Frontal cortex (tissue), 4 donors: ENCODE data around the gene RNF20. TPM values are rescaled to one million over a fixed set of nuclear protein-coding genes. Genes with fewer than 3 reads are reported as not detected.
"Not testable (repeated sequence)": the region's sequence is repeated elsewhere in the genome, so short reads cannot be mapped to it uniquely, and the experiment has no call there.

Source experiments
- DNase-seq, 2 donors: peaks; one replicate each; pipeline ENCODE4 v3.0.0; 2012; ENCODE audit warnings: low spot score in 2 of 2
- FAIRE-seq: peaks from 2 replicates; lab custom pipeline; 2012; peaks lifted over from hg19 to GRCh38; lab: Jason Lieb, UNC
- small RNA-seq: library from RNA; depleted of rRNA; stranded (forward); fragments of <200 nt; gene quantifications from one replicate; pipeline ENCODE3, GENCODE V24; 2014
- total RNA-seq: library from RNA; depleted of rRNA; stranded (reverse); fragments of >200 nt; gene quantifications from one replicate; pipeline ENCODE4 v1.2.3, GENCODE V29; 2014
- donor health status: control.
- donor health status: control.
- donor health status: control.

The RNF20 gene
- total RNA-seq, 1 donor from 2014 or later = 34.6 TPM

DNA sequence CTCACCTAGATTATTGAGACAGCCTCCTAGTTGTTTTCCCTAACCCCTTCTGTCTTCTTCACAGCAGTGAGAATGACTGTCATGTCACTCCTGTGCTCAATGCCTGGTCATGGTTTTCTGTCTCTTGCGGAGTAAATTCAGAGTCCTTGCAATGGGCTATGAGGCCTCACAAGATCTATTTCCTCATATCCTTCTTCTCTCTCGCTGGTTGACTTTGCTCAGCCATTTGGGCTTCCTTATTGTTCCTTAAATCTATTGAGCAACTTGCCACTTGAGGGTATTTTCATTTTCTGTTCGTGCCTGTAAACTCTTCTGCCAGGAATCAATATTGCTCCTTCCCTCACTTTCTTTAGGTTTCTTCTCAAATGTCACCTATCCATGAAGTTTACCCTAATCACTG is 52.1 kb downstream of the RNF20 start:
- DNase-seq (no peak), FAIRE-seq (no peak)

DNA sequence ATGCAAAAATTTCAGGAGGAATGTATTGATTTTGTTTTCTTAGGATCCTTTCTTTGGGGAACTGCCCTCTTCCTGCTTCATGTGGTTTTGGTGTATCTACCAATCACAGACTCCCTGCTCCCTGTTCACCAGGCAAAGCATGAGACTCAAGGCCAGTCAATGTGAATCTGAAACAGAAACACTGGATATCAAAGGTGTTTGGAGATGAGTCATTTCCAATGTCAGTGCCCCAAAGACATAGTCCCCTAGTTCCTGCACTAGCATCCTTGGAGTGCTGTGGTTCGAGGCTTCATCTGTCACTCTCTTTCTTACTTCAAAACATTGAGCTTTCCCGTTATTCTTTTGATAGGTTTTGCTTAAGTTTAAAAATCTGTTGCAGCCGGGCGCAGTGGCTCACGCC is 53.0 kb downstream of the RNF20 start:
- FAIRE-seq = no peak
- no peak for DNase-seq

DNA sequence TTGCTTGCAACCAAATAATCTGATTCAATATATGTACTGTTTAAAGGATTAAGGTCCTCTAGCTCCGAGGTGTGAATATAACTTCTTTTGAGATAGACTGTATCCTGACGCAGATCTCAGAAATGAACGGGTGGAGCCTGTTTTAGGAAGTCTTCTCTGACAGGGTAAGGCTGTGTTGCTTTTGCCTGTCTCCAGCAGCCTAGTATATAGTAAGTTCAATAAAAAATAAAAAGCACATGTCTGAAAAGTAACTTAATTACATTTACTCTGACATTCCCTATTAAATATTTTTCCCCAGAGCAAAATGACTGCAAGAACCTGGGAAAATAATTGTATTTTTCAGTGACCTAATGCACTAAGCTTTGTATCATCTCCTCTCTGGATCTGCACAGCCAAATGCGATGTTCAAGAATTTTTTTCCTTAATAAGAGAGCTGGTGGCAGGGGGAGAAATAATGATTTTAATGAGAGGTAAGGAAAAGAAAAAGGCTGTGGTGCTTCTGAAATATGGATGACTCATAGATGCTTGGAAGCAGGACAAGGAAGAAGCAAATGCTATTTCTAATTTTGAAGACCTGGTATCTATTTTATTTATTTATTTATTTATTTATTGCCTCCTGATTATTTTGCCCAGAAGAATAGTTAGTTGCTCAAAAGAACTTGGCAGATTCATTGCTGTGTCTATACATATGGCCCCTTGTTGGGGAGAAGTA is 53.8 kb downstream of the RNF20 start:
- FAIRE-seq = no peak
- no peak for DNase-seq

DNA sequence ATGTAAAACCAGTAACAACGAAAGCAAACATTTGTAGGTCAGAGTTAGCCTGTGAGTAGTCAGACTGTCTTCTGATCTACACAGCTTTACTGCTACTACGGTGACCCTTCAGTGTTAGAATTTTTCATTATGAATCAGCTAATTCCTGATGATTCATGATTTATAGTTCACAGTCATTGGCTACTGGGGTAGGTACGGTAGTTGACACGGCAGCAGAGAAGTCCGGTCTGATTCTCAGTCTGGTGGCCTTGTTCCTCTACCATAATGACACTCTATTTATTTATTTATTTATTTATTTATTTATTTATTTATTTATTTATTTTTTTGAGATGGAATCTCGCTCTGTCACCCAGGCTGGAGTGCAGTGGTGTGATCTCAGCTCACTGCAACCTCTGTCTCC is 56.4 kb downstream of the RNF20 start:
- DNase-seq, FAIRE-seq: not testable (repeated sequence)

GRCh38 chr9:101590901-101591300 is 57.2 kb downstream of the RNF20 start:
- FAIRE-seq (no peak), DNase-seq (no peak)

DNA sequence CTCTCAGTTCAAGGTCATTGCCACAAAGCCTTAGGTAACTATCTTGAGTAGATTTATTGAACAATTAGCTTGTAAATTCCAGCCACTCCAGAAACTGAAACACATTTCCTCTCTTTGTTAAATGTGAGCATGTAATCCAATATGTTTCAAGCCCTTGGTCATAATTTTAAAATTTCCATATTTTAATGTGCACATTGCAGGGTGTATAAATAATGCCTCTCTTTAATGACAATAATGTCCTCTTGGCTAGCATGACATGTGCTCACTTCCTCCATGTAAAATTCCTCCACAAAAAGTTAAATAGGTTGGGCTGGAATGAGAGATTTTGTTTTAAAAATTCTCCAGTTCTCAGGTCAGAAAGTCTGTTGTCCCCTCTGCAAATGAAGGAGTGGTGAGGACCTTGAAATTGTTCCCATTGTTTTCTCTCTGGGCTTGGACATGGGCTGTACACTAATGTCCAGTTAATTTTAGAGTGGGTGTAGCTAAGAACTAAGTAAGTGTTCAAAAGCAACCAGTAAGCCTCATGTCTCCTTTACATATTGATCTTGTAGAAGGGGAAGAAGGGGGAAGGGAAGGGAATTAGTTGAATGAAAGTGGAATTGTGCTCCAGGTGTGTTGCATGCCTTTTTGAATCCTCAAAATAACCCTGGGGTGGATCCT is 58.3 kb downstream of the RNF20 start:
- DNase-seq (no peak), FAIRE-seq (no peak)

GRCh38 chr9:101592788-101593187 is 59.1 kb downstream of the RNF20 start:
- FAIRE-seq (no peak), DNase-seq (no peak)

- FAIRE-seq (no peak), DNase-seq (no peak)
Measured at GRCh38 chr9:101593345-101593744, 59.7 kb downstream of the RNF20 start.

GRCh38 chr9:101594796-101595195 is 61.1 kb downstream of the RNF20 start, which contains the start of gene PPP3R2:
TSS of gene PPP3R2 (minus strand) at chr9:101594969. CDS start at chr9:101594921, 48 bp downstream.
- no peak for FAIRE-seq

GRCh38 chr9:101601904-101602765 is 68.5 kb downstream of the RNF20 start:
- FAIRE-seq = no peak
- peak in 1 of 2 donors; percentile 41 for DNase-seq

More at GRCh38 chr9:101594796-101595195, 61.1 kb downstream of the RNF20 start, which contains the start of gene PPP3R2:
- DNase-seq = no peak

GRCh38 chr9:101604296-101604695 is 70.6 kb downstream of the RNF20 start:
- DNase-seq (no peak), FAIRE-seq (no peak)

- no peak for DNase-seq
- FAIRE-seq = no peak
Measured at GRCh38 chr9:101605547-101605946, 71.9 kb downstream of the RNF20 start.

Small RNA genes within 50 kb of the gene (small RNA-seq; reads per million reads assigned to genes)
- not detected for gene AL353621.1

Other genes with a start within 250 kb of the RNF20 start
- gene BAAT, start 148.8 kb upstream of the RNF20 start, total RNA-seq = under 0.01 TPM
- 56.3 TPM for gene MRPL50, start 135.2 kb upstream of the RNF20 start, total RNA-seq
- gene ZNF189, start 135.0 kb upstream of the RNF20 start, total RNA-seq = 54.6 TPM
- gene ALDOB, start 98.1 kb upstream of the RNF20 start, total RNA-seq = not detected
- 0.41 TPM for gene PPP3R2, start 61.1 kb downstream of the RNF20 start, total RNA-seq
- gene GRIN3A, start 204.8 kb downstream of the RNF20 start, total RNA-seq = 9.4 TPM